Upper lobe of left lung (tissue), 6 donors: ENCODE results near the gene MBNL2. TPM values are rescaled to one million over a fixed set of nuclear protein-coding genes. Genes with fewer than 3 reads are reported as not detected.

Source experiments
- ATAC-seq, 2 donors: fragments of 200-7000 bp; cut with Tn5 transposase; one replicate each; pipeline ENCODE4 v1.9.1; 2022; ENCODE audit warnings: mild to moderate bottlenecking in 2 of 2, moderate library complexity in 2 of 2; ENCODE audit not compliant: low FRiP score in 2 of 2
- DNase-seq, 2 donors: peaks; one replicate each; pipeline ENCODE4 v3.0.0-alpha.2; 2019 to 2020
- H3K27ac ChIP-seq, 4 donors: fragments of 200-600 bp; sonication (generic); one replicate each; pipeline ENCODE4 v1.5.1; 2016 to 2019
- H3K27me3 ChIP-seq, 4 donors: fragments of 200-600 bp; sonication (generic); one replicate each; pipeline ENCODE4 v1.5.1; 2017 to 2019
- H3K36me3 ChIP-seq, 4 donors: fragments of 200-600 bp; sonication (generic); one replicate each; pipeline ENCODE4 v1.5.1; 2016 to 2019
- H3K4me1 ChIP-seq, 4 donors: fragments of 200-600 bp; sonication (generic); one replicate each; pipeline ENCODE4 v1.5.1; 2018 to 2019
- H3K4me3 ChIP-seq, 4 donors: fragments of 200-600 bp; sonication (generic); one replicate each; pipeline ENCODE4 v1.5.1; 2017 to 2019; ENCODE audit warnings: mild to moderate bottlenecking in 2 of 4, moderate library complexity in 1 of 4
- H3K9me3 ChIP-seq, 4 donors: fragments of 200-600 bp; sonication (generic); one replicate each; pipeline ENCODE4 v1.5.1; 2018 to 2019
- CTCF ChIP-seq, 6 experiments: fragments of 450-650 bp in 4 of 6; fragments of 200-600 bp in 2 of 6; sonication (generic) in 2 of 6; IDR thresholded peaks; one replicate each; pipeline ENCODE4 v1.5.1; 2016 to 2019; ENCODE audit warnings: antibody characterized with exemption in 6 of 6
- EP300 ChIP-seq, 4 donors: sonication (generic); formaldehyde crosslinking; IDR thresholded peaks; one replicate each; pipeline ENCODE4 v1.5.1; 2017; ENCODE audit warnings: antibody characterized with exemption in 4 of 4, control low read depth in 2 of 4
- POLR2A ChIP-seq, 4 donors: fragments of 450-650 bp; IDR thresholded peaks; one replicate each; pipeline ENCODE4 v1.5.1; 2016 to 2017; ENCODE audit warnings: antibody characterized with exemption in 4 of 4, mild to moderate bottlenecking in 2 of 4
- POLR2AphosphoS5 ChIP-seq, 2 donors: sonication (generic); formaldehyde crosslinking; IDR thresholded peaks; one replicate each; pipeline ENCODE4 v1.5.1; 2017; ENCODE audit warnings: antibody characterized with exemption in 2 of 2
- WGBS, 2 donors: methylation state at CpG; one replicate each; pipeline ENCODE4 v1.1.5; 2017 to 2018; 5-methylcytosine and 5-hydroxymethylcytosine counted together
- total RNA-seq, 6 donors: library from RNA; depleted of rRNA in 4 of 6; stranded (reverse); fragments of >200 nt in 4 of 6; gene quantifications; one replicate each; pipeline versions ENCODE4 v1.1.0 to v1.2.1, GENCODE V29; 2016 to 2021
- donor health status: DM: no; HTN: no; CAD: no; lungs with moderate emphysema.
- donor health status: DM: no; HTN: yes; CAD: no; lungs with severe emphysema.

Gene MBNL2
- total RNA-seq, 6 donors from 2014 or later = 40.9 to 78.4 (median 51.3) TPM

- Histone ChIP-seq H3K36me3 (peaks cover 0 to 36% (median 2%) of the 10 kb centered on the region in 4 donors), H3K27me3 (no peaks in the 10 kb centered on the region), H3K27ac (no peak overlapping the region), H3K4me3 (no peak overlapping the region), H3K9me3 (no peaks in the 10 kb centered on the region), H3K4me1 (peaks cover 7 to 26% (median 13%) of the 10 kb centered on the region in 4 donors)
- DNase-seq (no peak), ATAC-seq (no peak)
- 89 to 97% methylated on average over 5 of the region's 5 CpGs for WGBS, 2 donors
- no peak for TF ChIP-seq POLR2A (IDR thresholded peaks at IDR 0.05)
- no peak for TF ChIP-seq POLR2AphosphoS5 (IDR thresholded peaks at IDR 0.05)
- TF ChIP-seq CTCF (IDR thresholded peaks at IDR 0.05) = no peak
- TF ChIP-seq EP300 (IDR thresholded peaks at IDR 0.05) = no peak
These were observed 160.1 kb downstream of the MBNL2 start for GRCh38 chr13:97382276-97382675.

GRCh38 chr13:97384371-97384770, 162.2 kb downstream of the MBNL2 start:
- no peak for TF ChIP-seq POLR2A (IDR thresholded peaks at IDR 0.05)
- no peak for TF ChIP-seq POLR2AphosphoS5 (IDR thresholded peaks at IDR 0.05)
- no peak for TF ChIP-seq CTCF (IDR thresholded peaks at IDR 0.05)
- no peak for TF ChIP-seq EP300 (IDR thresholded peaks at IDR 0.05)
- Histone ChIP-seq H3K27ac (peak overlapping the region; percentile 30 to 71 (median 46)), H3K27me3 (no peaks in the 10 kb centered on the region), H3K36me3 (peaks cover 0 to 41% (median 3%) of the 10 kb centered on the region in 4 donors), H3K4me1 (peaks cover 7 to 27% (median 13%) of the 10 kb centered on the region in 4 donors), H3K9me3 (no peaks in the 10 kb centered on the region), H3K4me3 (no peak overlapping the region)
- WGBS, 2 donors = 55 to 69% methylated on average over 2 of the region's 2 CpGs
- ATAC-seq (peak in 1 of 2 donors; percentile 32), DNase-seq (no peak)

GRCh38 chr13:97385146-97385545, 163.0 kb downstream of the MBNL2 start:
- TF ChIP-seq POLR2A (IDR thresholded peaks at IDR 0.05) = no peak
- no peak for TF ChIP-seq CTCF (IDR thresholded peaks at IDR 0.05)
- ATAC-seq (peak; percentile 12 to 45), DNase-seq (peak in 1 of 2 donors; percentile 40)
- Histone ChIP-seq H3K9me3 (no peaks in the 10 kb centered on the region), H3K36me3 (peaks cover 0 to 38% (median 3%) of the 10 kb centered on the region in 4 donors), H3K27ac (peak overlapping the region in 2 of 4 donors; percentile 30 to 46), H3K27me3 (no peaks in the 10 kb centered on the region), H3K4me1 (peaks cover 7 to 27% (median 13%) of the 10 kb centered on the region in 4 donors), H3K4me3 (no peak overlapping the region)

GRCh38 chr13:97385854-97386253, 163.7 kb downstream of the MBNL2 start:
- Histone ChIP-seq H3K27ac (peak overlapping the region; percentile 13 to 77 (median 44)), H3K9me3 (no peaks in the 10 kb centered on the region), H3K27me3 (no peaks in the 10 kb centered on the region), H3K4me1 (peaks cover 7 to 27% (median 13%) of the 10 kb centered on the region in 4 donors), H3K4me3 (no peak overlapping the region), H3K36me3 (peaks cover 0 to 31% (median 3%) of the 10 kb centered on the region in 4 donors)
- no peak for ATAC-seq
- WGBS, 2 donors = 75 to 91% methylated on average over 3 of the region's 3 CpGs
- TF ChIP-seq CTCF (IDR thresholded peaks at IDR 0.05) (no peak), EP300 (IDR thresholded peaks at IDR 0.05) (no peak), POLR2AphosphoS5 (IDR thresholded peaks at IDR 0.05) (no peak), POLR2A (IDR thresholded peaks at IDR 0.05) (no peak)
- no peak for DNase-seq

GRCh38 chr13:97386801-97387484, 164.8 kb downstream of the MBNL2 start:
- H3K27ac ChIP-seq = peak overlapping the region; percentile 45 to 77 (median 54)
- H3K4me1 ChIP-seq = peaks cover 7 to 27% (median 13%) of the 10 kb centered on the region in 4 donors
- 62 to 73% methylated on average over 4 of the region's 4 CpGs for WGBS, 2 donors
- H3K27me3 ChIP-seq = no peaks in the 10 kb centered on the region
- no peak for TF ChIP-seq POLR2A (IDR thresholded peaks at IDR 0.05)
- no peak for TF ChIP-seq CTCF (IDR thresholded peaks at IDR 0.05)
- no peak for TF ChIP-seq POLR2AphosphoS5 (IDR thresholded peaks at IDR 0.05)
- no peak for TF ChIP-seq EP300 (IDR thresholded peaks at IDR 0.05)
- no peaks in the 10 kb centered on the region for H3K9me3 ChIP-seq
- DNase-seq (peak in 1 of 2 donors; percentile 29), ATAC-seq (peak; percentile 58 to 74)
- H3K4me3 ChIP-seq = no peak overlapping the region
- peaks cover 0 to 35% (median 3%) of the 10 kb centered on the region in 4 donors for H3K36me3 ChIP-seq
